GM10847 (cell line): Measurements from ENCODE around the gene POFUT2.

ENCODE experiments used
- POLR2A ChIP-seq: IDR thresholded peaks from 2 replicates; pipeline ENCODE4 v1.6.1; 2011; ENCODE audit not compliant: insufficient read length; ENCODE audit errors: extremely low read depth

POFUT2 gene

DNA sequence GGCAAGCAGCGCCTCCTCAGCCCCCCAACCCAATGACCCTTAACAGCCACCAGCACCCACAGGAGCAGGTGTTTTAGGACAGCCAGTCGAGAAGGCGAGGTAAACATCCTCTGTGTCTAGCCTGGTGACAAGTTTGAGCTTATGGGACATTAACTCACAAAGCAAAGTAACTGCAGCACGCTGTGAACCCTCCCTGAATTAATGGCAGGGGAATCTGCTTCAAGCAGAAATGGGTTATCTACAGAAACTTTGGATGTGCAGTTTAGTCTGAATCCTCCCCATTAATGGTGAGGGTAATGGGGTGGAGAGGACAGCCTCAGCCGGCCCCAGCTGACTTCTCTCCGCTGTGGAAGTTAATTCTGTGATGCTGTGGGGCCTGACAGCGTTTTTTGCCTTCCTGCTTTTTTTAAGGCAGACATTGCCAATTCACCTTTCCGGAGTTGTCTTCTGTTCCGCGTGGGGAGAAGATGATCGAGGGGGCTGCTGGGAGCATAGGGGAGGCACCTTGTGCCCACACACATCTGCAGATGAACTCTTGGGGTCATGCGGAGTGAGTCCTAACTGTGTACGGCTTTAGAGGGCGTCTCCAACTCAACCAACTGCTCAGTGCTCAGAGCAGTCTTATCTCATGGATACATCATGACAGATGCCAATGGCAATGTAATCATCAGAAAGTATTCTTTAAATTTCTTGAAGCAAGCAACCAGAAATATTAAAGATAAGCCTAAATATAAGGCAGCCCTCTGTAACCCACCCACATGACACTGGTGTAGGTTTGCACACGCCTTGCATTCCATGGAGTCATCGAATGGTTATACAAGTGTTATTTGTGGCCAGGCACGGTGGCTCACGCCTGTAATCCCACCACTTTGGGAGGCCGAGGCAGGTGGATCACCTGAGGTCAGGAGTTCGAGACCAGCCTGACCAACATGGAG is 41.0 kb downstream of the POFUT2 start:
- no peak for TF ChIP-seq POLR2A

- no peak for TF ChIP-seq POLR2A
These were observed 42.8 kb downstream of the POFUT2 start for GRCh38 chr21:45244799-45245340.

DNA sequence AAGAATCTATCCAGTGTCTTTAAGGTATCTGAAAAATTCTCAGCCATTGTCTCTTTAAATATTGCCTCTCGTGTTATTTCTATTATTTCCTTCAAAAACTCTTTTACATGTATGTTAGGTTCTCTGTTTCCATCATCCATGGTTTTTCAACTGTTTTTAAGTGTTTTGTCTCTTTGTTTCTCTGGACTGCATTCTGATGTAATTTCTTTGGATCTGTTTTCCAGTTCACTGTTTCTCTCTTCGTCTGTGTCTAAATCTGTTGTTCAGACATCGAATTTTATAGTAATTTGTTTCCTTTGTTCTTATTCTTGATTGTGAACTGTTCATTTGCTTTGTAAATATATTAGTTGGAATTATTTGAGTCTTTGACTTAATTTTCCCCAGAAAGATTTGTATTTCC is 44.1 kb downstream of the POFUT2 start:
- no peak for TF ChIP-seq POLR2A

GRCh38 chr21:45241357-45241756 is 46.3 kb downstream of the POFUT2 start:
- TF ChIP-seq POLR2A: no peak

DNA sequence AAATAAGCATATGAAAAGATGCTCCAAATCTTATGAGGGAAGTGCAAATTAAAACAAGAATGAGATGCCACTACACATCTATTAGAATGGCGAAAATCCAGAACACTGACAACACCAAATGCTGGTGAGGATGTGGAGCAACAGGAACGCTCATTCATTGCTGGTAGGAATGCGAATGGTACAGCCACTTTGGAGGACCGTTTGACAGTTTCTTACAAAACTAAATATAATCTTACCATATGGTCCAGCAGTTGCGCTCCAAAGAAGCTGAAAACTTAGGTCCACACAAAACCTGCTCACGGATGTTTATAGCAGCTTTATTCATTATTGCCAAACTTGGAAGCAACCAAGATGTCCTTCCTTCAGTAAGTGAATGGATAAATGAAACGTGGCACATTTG is 50.3 kb downstream of the POFUT2 start:
- TF ChIP-seq POLR2A: no peak

DNA sequence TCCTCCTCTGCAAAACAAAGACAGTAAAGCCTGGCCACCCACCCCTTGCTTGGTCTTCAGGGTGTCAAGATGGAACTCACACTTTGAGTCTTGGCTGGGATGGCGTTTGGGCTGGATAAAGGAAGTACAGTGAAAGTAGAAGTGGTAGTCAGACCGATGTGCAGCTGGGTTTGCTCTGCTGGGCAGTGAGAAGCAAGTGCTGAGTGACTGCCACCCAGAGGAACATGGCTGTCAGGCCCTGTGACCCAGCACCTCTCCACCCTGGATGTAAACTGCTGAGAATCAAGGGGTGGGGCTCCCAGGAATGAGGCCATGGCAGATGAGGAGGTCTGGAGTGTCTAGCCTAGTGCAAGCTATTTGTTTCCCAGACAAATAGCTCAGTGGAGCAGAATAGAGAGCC is 51.2 kb downstream of the POFUT2 start:
- no peak for TF ChIP-seq POLR2A

DNA sequence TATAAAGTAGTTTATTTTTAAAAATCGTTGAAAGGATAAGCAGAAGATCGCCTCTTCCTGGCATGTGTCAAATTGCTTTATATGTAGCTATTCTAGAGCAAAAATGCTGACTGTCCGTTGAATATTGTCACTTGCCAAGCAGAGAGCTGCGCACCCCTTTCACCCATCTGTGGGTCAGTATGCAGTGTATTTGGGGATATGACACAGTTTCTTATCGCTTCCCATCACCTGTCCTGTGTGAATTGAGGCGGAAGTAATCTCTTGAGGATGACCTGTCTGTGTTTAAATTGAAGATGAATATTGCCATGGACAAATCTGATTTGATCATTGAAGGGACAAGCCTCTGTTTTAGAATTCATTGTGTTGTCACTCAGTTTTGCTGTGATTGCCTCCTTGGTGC is 52.2 kb downstream of the POFUT2 start:
- no peak for TF ChIP-seq POLR2A

- TF ChIP-seq POLR2A: no peak
These were observed 52.7 kb downstream of the POFUT2 start for GRCh38 chr21:45234965-45235364.

GRCh38 chr21:45234127-45234526 is 53.6 kb downstream of the POFUT2 start:
- TF ChIP-seq POLR2A: no peak

DNA sequence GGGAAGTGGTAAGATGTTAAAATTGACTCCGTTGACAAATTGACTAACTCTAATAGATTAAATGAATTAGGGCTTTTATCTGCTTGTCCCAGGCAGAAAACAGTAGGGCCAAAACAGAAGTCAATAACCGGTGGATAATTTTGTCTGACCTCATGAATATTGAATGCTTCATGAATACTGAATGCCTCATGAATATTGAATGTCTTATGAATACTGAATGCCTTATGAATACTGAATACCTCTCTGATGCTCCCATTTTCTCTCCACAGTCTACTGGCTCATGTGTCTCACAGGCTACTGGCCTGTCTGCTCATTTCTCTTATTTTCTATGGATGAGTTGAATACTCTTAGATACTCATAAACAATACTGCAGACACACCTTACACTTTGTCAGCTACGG is 56.0 kb downstream of the POFUT2 start:
- no peak for TF ChIP-seq POLR2A

DNA sequence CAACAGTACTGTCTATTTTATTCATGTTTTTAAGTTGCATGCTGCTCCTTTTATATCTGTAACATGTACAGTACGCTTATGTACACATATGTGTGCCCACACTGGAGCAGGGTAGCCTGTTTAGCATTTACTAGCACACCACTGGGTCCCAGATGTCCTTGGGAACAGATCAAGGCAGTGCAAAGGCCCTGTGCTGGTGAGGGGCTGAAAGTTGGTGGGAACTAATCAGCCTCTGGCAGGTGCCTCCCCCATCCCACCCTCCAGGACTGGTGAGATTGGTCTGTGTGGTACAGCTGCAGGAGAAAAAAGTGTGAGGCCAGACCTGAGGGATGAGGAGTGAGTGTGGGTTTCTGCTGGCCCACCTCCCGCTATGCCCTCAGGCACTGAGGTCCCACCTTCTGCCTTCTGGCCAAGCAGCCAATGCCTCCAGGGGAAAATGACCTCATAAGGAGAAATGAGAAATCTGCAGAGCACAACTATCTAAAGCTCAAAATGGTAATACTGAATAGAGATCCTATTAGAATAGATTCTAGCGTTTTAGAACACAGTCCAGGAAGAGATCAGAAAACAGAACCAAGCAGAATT is 58.9 kb downstream of the POFUT2 start:
- no peak for TF ChIP-seq POLR2A

- TF ChIP-seq POLR2A: no peak
These were observed 59.5 kb downstream of the POFUT2 start for GRCh38 chr21:45228171-45228641.

DNA sequence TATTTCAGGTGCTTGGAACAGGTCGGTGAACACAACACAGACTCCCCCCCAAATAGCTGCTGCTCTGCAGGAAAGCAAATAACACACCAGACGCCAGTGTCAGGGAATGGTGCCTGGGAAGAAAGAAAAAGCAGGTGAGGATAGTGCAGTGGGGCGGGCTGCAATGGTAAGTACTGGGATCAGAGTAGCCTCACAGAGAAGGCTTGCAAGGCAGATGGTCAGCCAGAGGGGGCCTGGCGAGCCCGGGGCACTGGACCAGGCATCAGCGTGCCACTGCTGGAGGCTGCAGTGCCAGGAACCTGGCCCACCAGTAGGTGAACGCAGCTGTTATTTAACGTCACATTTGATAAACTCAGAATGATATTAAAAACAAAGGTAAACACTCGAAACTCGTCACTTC is 60.0 kb downstream of the POFUT2 start:
- no peak for TF ChIP-seq POLR2A

GRCh38 chr21:45226540-45227326 is 61.0 kb downstream of the POFUT2 start:
- TF ChIP-seq POLR2A: no peak

DNA sequence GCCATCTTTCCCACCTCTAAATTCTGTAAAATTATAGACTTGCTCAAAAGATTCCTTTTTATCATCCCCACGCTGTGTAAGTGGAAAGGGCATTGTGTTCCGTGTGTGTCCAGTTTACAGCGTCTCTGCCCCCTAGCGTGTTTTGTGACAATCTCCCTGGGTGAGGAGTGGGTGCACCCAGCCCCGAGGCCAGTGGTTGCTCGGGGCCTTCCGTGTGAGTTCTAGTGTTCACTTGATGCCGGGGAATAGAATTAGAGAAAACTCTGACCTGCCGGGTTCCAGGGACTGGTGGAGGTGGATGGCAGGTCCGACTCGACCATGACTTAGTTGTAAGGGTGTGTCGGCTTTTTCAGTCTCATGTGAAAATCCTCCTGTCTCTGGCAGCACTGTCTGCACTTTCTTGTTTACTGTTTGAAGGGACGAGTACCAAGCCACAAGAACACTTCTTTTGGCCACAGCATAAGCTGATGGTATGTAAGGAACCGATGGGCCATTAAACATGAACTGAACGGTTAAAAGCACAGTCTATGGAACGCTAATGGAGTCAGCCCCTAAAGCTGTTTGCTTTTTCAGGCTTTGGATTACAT is 61.9 kb downstream of the POFUT2 start:
- no peak for TF ChIP-seq POLR2A
